ENCODE measurements around the gene PPFIBP1. TPM values are rescaled to one million over a fixed set of nuclear protein-coding genes. Genes with fewer than 3 reads are reported as not detected.
A peak's percentile ranks its signal among the peaks of the same experiment; 100 is the strongest.
"Not testable (repeated sequence)": the region's sequence is repeated elsewhere in the genome, so short reads cannot be mapped to it uniquely, and the experiment has no call there.

Gene PPFIBP1
- total and polyA plus RNA-seq, 8 donors = 82.8 to 126 (median 96.7) TPM

- no peak overlapping the region for H3K4me3 ChIP-seq
- intact Hi-C loops (cut with DNase I) = no loop called here
- H3K4me1 ChIP-seq = peaks cover 7 to 24% of the 10 kb centered on the region in 2 donors
- DNase-seq = no peak
- H3K27me3 ChIP-seq = no peaks in the 10 kb centered on the region
- no peak for ATAC-seq
- H3K36me3 ChIP-seq = no peaks in the 10 kb centered on the region
- no peak for TF ChIP-seq CTCF (IDR thresholded peaks at IDR 0.05)
- H3K27ac ChIP-seq = no peak overlapping the region
- H3K9me3 ChIP-seq = no peaks in the 10 kb centered on the region
Measured at GRCh38 chr12:27623645-27624044, 99.6 kb downstream of the PPFIBP1 start.

DNA sequence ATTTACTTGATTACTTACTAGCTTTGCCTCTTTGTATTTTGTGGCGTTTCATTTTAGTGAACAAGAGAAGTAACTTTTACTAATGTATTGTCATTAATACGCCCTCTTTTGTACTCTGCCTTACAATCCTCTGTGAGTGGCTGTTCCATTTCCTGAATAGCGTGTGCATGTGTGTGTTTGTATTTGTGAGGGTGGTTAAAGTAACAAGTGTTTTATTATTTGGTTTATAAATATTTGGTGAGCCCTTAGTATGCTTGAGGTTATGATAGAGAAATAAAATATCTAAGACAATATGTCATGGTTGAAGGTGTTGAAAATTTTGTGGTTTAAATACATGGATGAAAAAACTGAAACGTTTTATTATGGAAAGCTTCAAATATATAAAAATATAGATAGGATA, 100.6 kb downstream of the PPFIBP1 start:
- no peak for TF ChIP-seq CTCF (IDR thresholded peaks at IDR 0.05)
- Histone ChIP-seq H3K27ac (no peak overlapping the region), H3K27me3 (no peaks in the 10 kb centered on the region), H3K9me3 (no peaks in the 10 kb centered on the region), H3K4me1 (peaks cover under 1 to 14% of the 10 kb centered on the region in 2 donors), H3K36me3 (no peaks in the 10 kb centered on the region), H3K4me3 (no peak overlapping the region)
- peak; percentile 38 for ATAC-seq
- intact Hi-C loops (cut with DNase I) = no loop called here
- no peak for DNase-seq

GRCh38 chr12:27627123-27627852, 103.3 kb downstream of the PPFIBP1 start:
- intact Hi-C loops (cut with DNase I) = no loop called here
- ATAC-seq (peak; percentile 29), DNase-seq (no peak)
- no peak for TF ChIP-seq CTCF (IDR thresholded peaks at IDR 0.05)
- no peaks in the 10 kb centered on the region for H3K27me3 ChIP-seq
- H3K27ac ChIP-seq = peak overlapping the region; percentile 3 to 30
- no peaks in the 10 kb centered on the region for H3K36me3 ChIP-seq
- H3K4me1 ChIP-seq = peaks cover 0 to 11% of the 10 kb centered on the region in 2 donors
- H3K9me3 ChIP-seq = no peaks in the 10 kb centered on the region
- H3K4me3 ChIP-seq = no peak overlapping the region

DNA sequence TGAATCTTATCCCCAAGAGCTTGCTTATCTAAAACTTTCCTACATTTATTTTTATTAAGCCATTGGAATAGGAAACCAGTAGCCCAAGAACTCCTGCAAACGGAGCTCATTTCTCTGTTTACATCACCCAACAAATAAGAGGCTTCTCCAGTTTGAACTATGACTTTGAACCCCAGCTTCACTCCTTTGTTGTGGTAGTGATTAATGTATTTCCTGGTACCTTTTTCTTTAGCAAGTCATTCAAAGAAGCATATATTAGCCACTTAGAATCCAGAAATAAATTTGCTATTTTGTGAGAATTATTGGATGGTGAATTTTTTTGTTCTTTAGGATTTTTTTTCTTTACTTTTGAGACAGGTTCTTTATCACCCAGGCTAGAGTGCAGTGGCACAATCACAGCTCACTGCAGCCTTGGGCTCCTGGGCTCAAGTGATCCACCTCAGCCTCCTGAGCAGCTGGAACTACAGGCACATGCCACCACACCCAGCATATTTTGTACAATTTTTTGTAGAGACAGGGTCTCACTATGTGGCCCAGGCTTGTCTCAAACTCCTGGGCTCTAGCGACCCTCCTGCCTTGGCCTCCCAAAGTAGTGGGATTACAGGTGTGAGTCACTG, 104.0 kb downstream of the PPFIBP1 start:
- H3K4me1 ChIP-seq = peaks cover 0 to 11% of the 10 kb centered on the region in 2 donors
- DNase-seq; H3K4me3 ChIP-seq; H3K27me3 ChIP-seq; H3K27ac ChIP-seq; intact Hi-C loops (cut with DNase I); ATAC-seq; H3K36me3 ChIP-seq; H3K9me3 ChIP-seq: not testable (repeated sequence)

DNA sequence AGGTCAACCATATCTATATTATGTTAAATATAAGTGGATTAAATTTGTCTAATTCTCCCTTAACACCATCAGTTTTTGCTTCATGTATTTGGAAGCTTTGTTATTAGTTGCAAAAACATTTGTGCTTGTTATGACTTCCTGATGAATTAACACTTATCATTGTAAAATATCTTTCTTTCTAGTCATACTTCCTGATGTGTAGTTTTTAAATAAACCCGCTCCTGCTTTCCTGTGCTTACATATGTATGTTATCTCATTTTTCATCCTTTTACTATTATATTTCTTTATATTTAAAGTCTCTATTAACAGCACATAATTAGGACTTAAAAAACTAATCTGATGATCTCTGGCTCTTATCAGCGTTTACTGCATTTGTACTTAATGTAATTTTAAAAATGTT, 106.2 kb downstream of the PPFIBP1 start:
- H3K4me1 ChIP-seq = peaks cover 0 to 11% of the 10 kb centered on the region in 2 donors
- H3K9me3 ChIP-seq; H3K27me3 ChIP-seq; ATAC-seq; DNase-seq; H3K4me3 ChIP-seq; H3K27ac ChIP-seq; H3K36me3 ChIP-seq; intact Hi-C loops (cut with DNase I): not testable (repeated sequence)

DNA sequence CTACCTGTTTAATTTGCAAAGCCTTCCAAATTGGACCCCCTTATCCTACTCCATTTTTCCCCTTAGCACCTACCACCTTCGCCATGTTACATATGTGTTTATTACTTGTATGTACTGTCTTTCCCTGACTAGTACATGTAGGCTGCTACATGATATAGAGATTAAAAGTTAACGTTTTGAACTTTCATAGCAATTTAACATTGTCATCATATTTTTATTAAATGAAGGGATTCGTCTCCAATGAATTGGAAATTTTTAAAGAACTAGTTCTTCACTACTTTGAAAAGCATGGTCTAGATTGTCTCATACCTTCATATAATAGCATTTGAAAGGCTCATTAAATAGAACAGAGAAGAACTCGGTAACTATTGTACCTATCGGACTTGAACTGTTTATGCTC, 107.4 kb downstream of the PPFIBP1 start:
- intact Hi-C loops (cut with DNase I) = no loop called here
- ATAC-seq (no peak), DNase-seq (no peak)
- H3K27me3 ChIP-seq = no peaks in the 10 kb centered on the region
- H3K36me3 ChIP-seq = no peaks in the 10 kb centered on the region
- H3K9me3 ChIP-seq = no peaks in the 10 kb centered on the region
- no peak overlapping the region for H3K4me3 ChIP-seq
- H3K27ac ChIP-seq = no peak overlapping the region
- TF ChIP-seq CTCF (IDR thresholded peaks at IDR 0.05) = no peak
- H3K4me1 ChIP-seq = peaks cover 0 to 10% of the 10 kb centered on the region in 2 donors
